CD4-positive, alpha-beta T cell (primary cell): ENCODE data around the gene RPS18. TPM values are rescaled to one million over a fixed set of nuclear protein-coding genes. Genes with fewer than 3 reads are reported as not detected.
"Not testable (repeated sequence)": the region's sequence is repeated elsewhere in the genome, so short reads cannot be mapped to it uniquely, and the experiment has no call there.

Experiments
- ATAC-seq: fragments of 200-7000 bp; cut with Tn5 transposase; one replicate; pipeline ENCODE4 v1.10.0; 2022; ENCODE audit warnings: mild to moderate bottlenecking; ENCODE audit not compliant: poor library complexity
- CTCF ChIA-PET: fragments of 350-600 bp; sonication (Branson Sonifier 250); formaldehyde crosslinking; loops from one replicate; lab custom pipeline; 2021; ENCODE audit warnings: antibody characterized with exemption, inconsistent platforms; lab: Charles Lee
- POLR2A ChIA-PET: fragments of 350-600 bp; sonication (Branson Sonifier 250); formaldehyde crosslinking; loops from one replicate; lab custom pipeline; 2021; ENCODE audit warnings: antibody characterized with exemption, inconsistent platforms; lab: Charles Lee
- DNase-seq, 14 experiments: peaks; one replicate each; pipeline ENCODE4 v3.0.0-alpha.2; 2013 to 2020; ENCODE audit warnings: mixed read lengths in 2 of 14
- H3K27ac ChIP-seq, 2 donors: one replicate each; pipeline versions ENCODE4 v1.5.1 to v1.7.0; 2013; ENCODE audit warnings: low read length in 2 of 2, low read depth in 1 of 2, mild to moderate bottlenecking in 1 of 2
- H3K27me3 ChIP-seq, 2 experiments: 1 replicate in 1 of 2; 2 replicates in 1 of 2; pipeline versions ENCODE4 v1.6.1 to v1.7.0; 2013; ENCODE audit warnings: low read length in 2 of 2, control low read depth in 1 of 2, mild to moderate bottlenecking in 1 of 2, moderate library complexity in 1 of 2; ENCODE audit not compliant: insufficient read depth in 2 of 2, control insufficient read depth in 1 of 2
- H3K36me3 ChIP-seq: one replicate; pipeline ENCODE4 v1.6.1; 2013; ENCODE audit warnings: low read length, control low read depth; ENCODE audit not compliant: insufficient read depth
- H3K4me1 ChIP-seq: one replicate; pipeline ENCODE4 v1.6.1; 2013; ENCODE audit warnings: low read length, control low read depth; ENCODE audit not compliant: insufficient read depth
- H3K4me3 ChIP-seq: one replicate; pipeline ENCODE4 v1.5.1; 2013; ENCODE audit warnings: mild to moderate bottlenecking, low read length, moderate library complexity
- H3K9me3 ChIP-seq, 2 experiments: 1 replicate in 1 of 2; 2 replicates in 1 of 2; pipeline versions ENCODE4 v1.6.1 to v1.7.0; 2013; ENCODE audit warnings: low read length in 2 of 2, mild to moderate bottlenecking in 2 of 2, control low read depth in 1 of 2, moderate library complexity in 1 of 2; ENCODE audit not compliant: control insufficient read depth in 1 of 2, insufficient read depth in 1 of 2
- H3K27ac Mint-ChIP-seq: one replicate; pipeline ENCODE4 v1.8.0; 2020; ENCODE audit warnings: mixed read lengths
- H3K27me3 Mint-ChIP-seq: one replicate; pipeline ENCODE4 v1.8.0; 2021; ENCODE audit warnings: mixed read lengths
- H3K36me3 Mint-ChIP-seq: one replicate; pipeline ENCODE4 v1.8.0; 2021; ENCODE audit warnings: low read depth, mixed read lengths
- H3K4me1 Mint-ChIP-seq: one replicate; pipeline ENCODE4 v1.8.0; 2021; ENCODE audit warnings: low read depth, mixed read lengths
- H3K4me3 Mint-ChIP-seq: one replicate; pipeline ENCODE4 v1.8.0; 2020; ENCODE audit warnings: mild to moderate bottlenecking, mixed read lengths
- H3K9me3 Mint-ChIP-seq: one replicate; pipeline ENCODE4 v1.8.0; 2020; ENCODE audit warnings: mixed read lengths
- intact Hi-C, 2 experiments: fragments of 100-400 bp; cut with DNase I in 1 of 2; cut with micrococcal nuclease in 1 of 2; formaldehyde crosslinking; loops; one replicate each; pipeline versions ENCODE4 v1.15.1 to v1.9.0; 2023 to 2025; cut with DNase I, micrococcal nuclease
- total RNA-seq, 174 experiments: library from RNA in 2 of 174; stranded (reverse) in 2 of 174; gene quantifications; one replicate each; pipeline ENCODE4 v1.2.3 and lab custom pipeline; 2021 to 2026
- TF ChIP-seq, protein P1 (sequence below): fragments of 200-600 bp; IDR thresholded peaks from one replicate; pipeline ENCODE4 v1.8.0; 2022; ENCODE audit warnings: antibody characterized with exemption, mild to moderate bottlenecking

Gene RPS18
- total RNA-seq, 2 experiments from 2014 or later = 5,159 to 5,309 TPM

DNA sequence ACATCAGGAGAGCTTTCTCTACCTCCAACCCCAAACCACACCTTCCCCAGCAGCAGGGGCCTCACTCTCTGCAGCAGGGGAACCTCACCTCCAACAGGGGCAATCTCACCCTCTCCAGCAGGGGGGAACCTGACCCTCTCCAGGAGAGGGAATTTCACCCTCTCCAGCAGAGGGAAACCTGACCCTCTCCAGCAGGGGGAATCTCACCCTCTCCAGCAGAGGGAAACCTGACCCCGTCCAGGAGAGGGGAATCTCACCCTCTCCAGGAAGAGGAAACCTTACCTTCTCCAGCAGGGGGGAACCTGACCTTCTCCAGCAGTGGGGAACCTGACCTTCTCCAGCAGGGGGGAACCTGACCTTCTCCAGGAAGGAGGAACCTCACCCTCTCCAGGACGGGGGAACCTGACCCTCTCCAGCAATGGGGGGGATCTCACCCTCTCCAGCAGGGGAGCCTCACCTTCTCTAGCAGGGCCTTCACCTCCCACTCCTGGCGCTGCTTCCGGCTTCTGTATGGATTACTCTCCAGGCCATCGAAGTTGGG is 8.2 kb downstream of the RPS18 start:
- Histone ChIP-seq H3K4me1 (peaks cover 56% of the 10 kb centered on the region), H3K4me3 (no peak overlapping the region), H3K9me3 (no peaks in the 10 kb centered on the region), H3K36me3 (peaks cover 72% of the 10 kb centered on the region), H3K27ac (peak overlapping the region in 1 of 2 donors; percentile 9), H3K27me3 (no peaks in the 10 kb centered on the region)
- DNase-seq (peak in 4 of 14 experiments; percentile 11 to 71 (median 37)), ATAC-seq (no peak)
- intact Hi-C loops = loop anchor here in 1 of 2 experiments (5.0 to 10.0 kb wide), 4 partner anchors 32 to 505 kb away; partner anchors contain the start of genes LEMD2 and TAPBP
- H3K9me3 Mint-ChIP-seq = no peaks in the 10 kb centered on the region
- CTCF ChIA-PET = interaction anchor here (0.9 kb wide), 1 partner anchor 33 kb away, joined by 3 read pairs; no protein-coding TSS in a partner anchor
- H3K4me3 Mint-ChIP-seq = peak overlapping the region; percentile 25
- H3K27me3 Mint-ChIP-seq = no peaks in the 10 kb centered on the region
- peaks cover 38% of the 10 kb centered on the region for H3K4me1 Mint-ChIP-seq
- POLR2A ChIA-PET = interaction anchor here (0.6 to 1.6 kb wide), 3 partner anchors 8 to 64 kb away, joined by 3 to 7 read pairs (median 3); partner anchors contain the start of genes RPS18 and VPS52
- H3K36me3 Mint-ChIP-seq = peaks cover 77% of the 10 kb centered on the region
- TF ChIP-seq, protein P1, sequence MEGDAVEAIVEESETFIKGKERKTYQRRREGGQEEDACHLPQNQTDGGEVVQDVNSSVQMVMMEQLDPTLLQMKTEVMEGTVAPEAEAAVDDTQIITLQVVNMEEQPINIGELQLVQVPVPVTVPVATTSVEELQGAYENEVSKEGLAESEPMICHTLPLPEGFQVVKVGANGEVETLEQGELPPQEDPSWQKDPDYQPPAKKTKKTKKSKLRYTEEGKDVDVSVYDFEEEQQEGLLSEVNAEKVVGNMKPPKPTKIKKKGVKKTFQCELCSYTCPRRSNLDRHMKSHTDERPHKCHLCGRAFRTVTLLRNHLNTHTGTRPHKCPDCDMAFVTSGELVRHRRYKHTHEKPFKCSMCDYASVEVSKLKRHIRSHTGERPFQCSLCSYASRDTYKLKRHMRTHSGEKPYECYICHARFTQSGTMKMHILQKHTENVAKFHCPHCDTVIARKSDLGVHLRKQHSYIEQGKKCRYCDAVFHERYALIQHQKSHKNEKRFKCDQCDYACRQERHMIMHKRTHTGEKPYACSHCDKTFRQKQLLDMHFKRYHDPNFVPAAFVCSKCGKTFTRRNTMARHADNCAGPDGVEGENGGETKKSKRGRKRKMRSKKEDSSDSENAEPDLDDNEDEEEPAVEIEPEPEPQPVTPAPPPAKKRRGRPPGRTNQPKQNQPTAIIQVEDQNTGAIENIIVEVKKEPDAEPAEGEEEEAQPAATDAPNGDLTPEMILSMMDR = no peak
- H3K27ac Mint-ChIP-seq = peak overlapping the region; percentile 58

DNA sequence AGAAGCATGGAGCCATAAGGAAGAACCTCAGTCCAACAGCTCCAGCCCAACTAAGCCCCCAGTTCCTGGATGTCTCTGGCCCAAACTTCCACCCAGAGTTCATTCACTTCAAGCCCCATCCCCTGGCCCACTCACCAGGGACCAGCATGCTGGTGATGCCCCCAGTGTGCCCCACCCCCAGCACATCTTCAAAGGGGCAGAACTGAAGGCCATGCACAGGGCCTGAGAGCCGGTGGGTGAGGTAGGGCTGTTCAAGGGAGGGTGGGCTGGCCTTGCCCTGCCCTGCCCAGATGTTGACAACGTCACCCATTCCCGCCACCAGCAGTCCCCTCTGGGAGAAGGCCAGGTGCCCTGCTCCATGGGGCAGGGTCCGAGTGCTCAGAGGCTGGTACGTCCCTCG is 8.7 kb downstream of the RPS18 start:
- DNase-seq (no peak), ATAC-seq (no peak)
- Mint-ChIP-seq H3K27ac (peak overlapping the region; percentile 58), H3K4me3 (peak overlapping the region; percentile 12), H3K36me3 (peaks cover 72% of the 10 kb centered on the region), H3K4me1 (peaks cover 33% of the 10 kb centered on the region), H3K9me3 (no peaks in the 10 kb centered on the region), H3K27me3 (no peaks in the 10 kb centered on the region)
- H3K27me3 ChIP-seq = no peaks in the 10 kb centered on the region
- peaks cover 72% of the 10 kb centered on the region for H3K36me3 ChIP-seq
- ChIA-PET POLR2A (interaction anchor here (1.1 to 1.6 kb wide), 2 partner anchors 9 kb away, joined by 3 to 7 read pairs; partner anchors contain the start of genes PFDN6, RPS18, VPS52 and WDR46), CTCF (interaction anchor here (0.9 kb wide), 1 partner anchor 32 kb away, joined by 3 read pairs; no protein-coding TSS in a partner anchor)
- no peaks in the 10 kb centered on the region for H3K9me3 ChIP-seq
- peaks cover 51% of the 10 kb centered on the region for H3K4me1 ChIP-seq
- TF ChIP-seq, protein P1 = no peak
- intact Hi-C loops = no loop called here
- no peak overlapping the region for H3K4me3 ChIP-seq
- H3K27ac ChIP-seq = no peak overlapping the region

DNA sequence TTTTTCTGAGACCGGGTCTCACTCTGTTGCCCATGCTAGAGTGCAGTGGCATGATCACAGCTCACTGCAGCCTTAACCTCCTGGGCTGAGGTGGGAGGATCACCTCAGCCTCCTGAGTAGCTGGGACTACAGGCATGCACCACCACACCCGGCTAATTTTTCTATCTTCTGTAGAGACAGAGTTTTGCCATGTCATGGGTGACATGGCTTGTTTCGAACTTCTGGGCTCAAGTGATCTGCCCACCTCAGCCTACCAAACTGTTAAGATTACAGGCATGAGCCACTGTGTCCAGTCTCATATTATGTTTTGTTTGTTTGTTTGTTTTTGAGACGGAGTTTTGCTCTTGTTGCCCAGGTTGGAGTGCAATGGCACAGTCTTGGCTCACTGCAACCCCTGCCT is 13.3 kb downstream of the RPS18 start:
- DNase-seq, ATAC-seq, intact Hi-C loops, H3K27me3 Mint-ChIP-seq, CTCF ChIA-PET, H3K27ac Mint-ChIP-seq, H3K4me3 ChIP-seq, H3K9me3 ChIP-seq, H3K27me3 ChIP-seq, H3K27ac ChIP-seq, H3K4me3 Mint-ChIP-seq, H3K9me3 Mint-ChIP-seq: not testable (repeated sequence)
- Histone ChIP-seq H3K36me3 (peaks cover 60% of the 10 kb centered on the region), H3K4me1 (peaks cover 34% of the 10 kb centered on the region)
- peaks cover 34% of the 10 kb centered on the region for H3K4me1 Mint-ChIP-seq
- H3K36me3 Mint-ChIP-seq = peaks cover 66% of the 10 kb centered on the region
- POLR2A ChIA-PET = interaction anchor here (1.3 kb wide), 1 partner anchor 60 kb away, joined by 3 read pairs; no protein-coding TSS in a partner anchor
